SHP77 treated with DMSO at 0.1 percent for 48 hours (cell line): ENCODE results near the gene FAM120AOS.
A peak's percentile ranks its signal among the peaks of the same experiment; 100 is the strongest.
"Not testable (repeated sequence)": the region's sequence is repeated elsewhere in the genome, so short reads cannot be mapped to it uniquely, and the experiment has no call there.

ENCODE experiments used
- DNase-seq: peaks from one replicate; lab custom pipeline; 2025; lab: John Stamatoyannopoulos, UW

The FAM120AOS gene

DNA sequence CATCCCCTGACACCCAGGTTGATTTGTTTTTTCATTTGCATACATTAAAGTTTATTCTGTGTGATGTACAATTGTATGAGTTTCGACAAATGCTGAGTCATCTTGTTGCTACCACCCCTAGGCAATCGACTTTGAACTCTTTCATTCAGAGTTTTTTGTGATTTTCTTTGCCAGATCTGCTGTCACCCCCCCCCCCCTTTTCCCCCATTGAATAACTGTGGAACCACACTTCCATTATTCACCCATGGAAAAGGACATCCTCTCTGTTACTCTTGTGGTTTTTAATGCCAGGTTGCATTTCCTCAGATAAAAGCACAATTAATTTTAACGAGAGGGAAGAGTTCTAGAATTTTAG, 13.7 kb upstream of the FAM120AOS start:
- DNase-seq, result no peak

DNA sequence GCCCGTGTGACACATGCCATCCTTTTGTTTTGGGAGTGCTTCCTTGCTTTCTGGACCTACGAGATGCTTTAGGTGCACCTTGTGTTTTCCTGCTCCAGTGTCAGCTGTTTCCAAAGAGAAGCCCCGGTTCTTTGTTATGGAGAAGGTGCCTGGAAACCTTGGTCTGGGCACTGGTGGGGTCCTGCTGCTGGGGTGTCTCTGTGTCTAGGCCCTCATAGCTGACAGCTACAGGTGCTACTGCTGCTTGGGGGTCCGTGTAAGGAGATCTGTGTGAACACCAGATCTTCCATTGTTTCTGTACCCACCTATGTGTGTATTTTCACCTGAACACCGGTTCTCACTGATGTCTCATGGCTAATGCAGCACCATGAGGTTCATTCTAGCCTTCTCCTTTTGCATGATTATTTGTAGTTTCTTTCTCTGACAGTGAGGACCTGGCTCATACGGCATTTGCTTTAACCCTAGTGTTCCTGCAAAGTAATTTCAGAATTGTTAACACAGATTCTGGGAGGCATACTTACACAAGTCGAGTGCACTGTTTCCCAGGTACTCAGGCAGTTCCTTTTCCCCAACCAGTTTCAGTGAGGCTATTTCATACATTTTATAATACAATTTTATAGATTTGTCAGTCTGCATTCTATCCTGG, 13.2 kb upstream of the FAM120AOS start:
- DNase-seq, result no peak

DNA sequence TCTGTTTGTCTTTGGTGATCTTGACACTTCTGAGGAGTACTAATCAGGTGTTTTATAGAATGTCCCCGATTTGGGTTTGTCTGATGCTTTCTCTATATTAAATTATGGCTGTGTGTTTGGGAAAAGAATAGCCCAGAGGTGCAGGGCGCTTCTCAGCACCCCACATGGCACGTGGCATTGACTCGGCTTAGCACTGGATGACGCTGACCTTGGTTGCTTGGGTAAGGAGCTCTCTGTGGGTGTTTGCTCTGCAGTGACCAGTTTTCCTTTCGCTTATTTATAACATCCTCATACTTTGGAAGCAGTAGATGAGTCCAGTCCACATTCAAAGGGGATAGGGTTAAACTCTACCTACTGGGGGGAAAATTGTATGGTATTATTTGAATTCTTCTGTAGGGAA, 12.5 kb upstream of the FAM120AOS start:
- DNase-seq, result no peak

DNA sequence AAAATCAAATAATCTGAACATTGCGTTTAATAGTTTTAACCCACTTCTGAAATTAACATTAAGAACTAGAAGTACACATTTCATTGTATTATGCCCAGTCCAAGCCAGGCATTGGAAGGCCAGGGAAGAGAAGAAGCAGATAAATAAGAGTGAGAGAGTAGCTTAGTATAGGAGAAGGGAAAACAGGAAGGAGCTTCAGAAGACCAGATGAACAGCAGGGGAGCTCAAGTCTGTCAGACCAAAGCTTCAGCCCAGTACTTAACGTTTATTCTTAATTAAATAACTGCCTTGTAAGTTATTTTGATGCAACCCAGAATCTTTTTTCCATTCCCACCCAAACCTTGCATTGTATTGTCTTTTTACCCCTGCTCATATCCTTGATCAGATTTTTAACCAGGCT, 11.5 kb upstream of the FAM120AOS start:
- no peak for DNase-seq

DNA sequence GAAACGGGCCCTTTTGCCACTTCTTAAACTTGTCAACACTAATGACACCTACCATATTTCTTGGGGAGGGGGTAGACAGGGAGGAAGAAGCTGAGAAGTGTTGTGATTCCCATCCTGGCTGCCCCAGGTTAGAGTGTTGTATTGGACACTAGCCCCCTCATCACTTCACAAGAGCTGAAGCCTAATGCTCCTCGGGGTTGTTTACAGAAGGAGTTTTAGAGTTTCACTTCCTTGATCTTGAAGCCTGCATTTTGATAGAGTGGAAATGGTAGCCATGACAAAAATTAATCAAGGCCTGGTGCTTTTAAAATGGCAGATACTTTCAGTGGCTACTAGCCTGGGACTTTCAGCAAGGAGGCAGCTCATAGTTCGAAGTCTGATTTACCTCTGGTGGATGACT, 11.0 kb upstream of the FAM120AOS start:
- DNase-seq, result no peak

DNA sequence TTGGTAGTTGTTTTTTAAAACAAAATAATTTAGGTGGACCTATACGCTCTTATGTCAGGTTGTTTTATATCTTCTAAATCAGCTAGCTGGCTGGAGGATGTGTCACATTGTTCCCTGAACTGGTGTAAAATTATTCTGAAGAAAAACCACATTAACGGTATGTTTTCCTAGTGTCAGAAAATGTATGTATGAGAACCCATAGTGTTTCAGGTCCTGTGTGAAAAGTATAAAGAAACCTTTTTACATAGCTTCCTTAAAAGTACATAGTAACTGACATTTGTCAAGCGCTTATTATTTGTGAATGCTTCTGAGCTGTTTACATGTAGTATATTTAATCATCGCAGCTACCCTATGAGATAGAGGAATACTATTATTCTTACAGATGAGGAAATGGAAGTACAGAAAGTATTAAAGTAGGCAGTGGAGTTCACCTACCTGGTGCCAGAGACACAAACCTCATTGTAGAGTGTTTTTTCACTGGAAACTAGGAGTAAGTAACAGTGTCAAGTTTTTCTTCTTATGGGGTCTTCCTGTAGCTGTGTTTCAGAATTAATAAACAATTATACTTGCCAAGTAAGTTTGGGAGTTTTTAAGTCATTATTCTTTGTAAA, 10.4 kb upstream of the FAM120AOS start:
- DNase-seq, result no peak

DNA sequence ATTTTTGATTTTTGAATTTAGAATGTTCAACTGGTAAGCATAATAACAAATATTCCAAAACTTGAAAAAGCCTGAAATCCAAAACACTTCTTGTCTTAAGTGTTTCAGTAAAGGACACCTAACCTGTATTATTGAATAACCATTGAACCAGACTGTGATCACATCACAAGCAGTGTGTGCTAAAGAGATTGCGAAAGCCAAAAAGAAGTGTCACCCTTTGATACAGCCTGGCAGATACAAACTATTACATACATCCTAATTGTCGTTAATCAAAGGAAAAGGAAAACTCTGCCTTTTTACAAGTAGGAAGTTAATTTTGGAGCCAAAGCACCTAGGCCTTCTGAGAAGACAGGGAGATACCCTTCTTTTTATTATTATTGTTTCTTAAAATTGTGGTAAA, 8.4 kb upstream of the FAM120AOS start:
- DNase-seq, result no peak

DNA sequence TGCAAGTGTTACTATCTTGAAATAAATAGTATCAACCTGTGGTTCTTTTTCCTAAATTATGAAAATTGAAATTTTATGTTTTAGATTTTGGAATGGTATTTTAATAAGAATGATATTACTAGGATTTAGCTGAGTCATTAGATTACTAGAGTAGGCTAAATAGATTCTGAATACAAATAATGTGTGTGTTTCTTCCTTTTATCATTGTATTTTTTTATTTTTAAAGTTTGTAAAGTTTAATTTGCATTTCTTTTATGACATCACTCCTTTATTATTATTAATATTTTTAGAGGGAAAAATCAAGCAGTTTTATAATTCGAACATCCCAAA, 8.0 kb upstream of the FAM120AOS start:
- DNase-seq, result no peak

DNA sequence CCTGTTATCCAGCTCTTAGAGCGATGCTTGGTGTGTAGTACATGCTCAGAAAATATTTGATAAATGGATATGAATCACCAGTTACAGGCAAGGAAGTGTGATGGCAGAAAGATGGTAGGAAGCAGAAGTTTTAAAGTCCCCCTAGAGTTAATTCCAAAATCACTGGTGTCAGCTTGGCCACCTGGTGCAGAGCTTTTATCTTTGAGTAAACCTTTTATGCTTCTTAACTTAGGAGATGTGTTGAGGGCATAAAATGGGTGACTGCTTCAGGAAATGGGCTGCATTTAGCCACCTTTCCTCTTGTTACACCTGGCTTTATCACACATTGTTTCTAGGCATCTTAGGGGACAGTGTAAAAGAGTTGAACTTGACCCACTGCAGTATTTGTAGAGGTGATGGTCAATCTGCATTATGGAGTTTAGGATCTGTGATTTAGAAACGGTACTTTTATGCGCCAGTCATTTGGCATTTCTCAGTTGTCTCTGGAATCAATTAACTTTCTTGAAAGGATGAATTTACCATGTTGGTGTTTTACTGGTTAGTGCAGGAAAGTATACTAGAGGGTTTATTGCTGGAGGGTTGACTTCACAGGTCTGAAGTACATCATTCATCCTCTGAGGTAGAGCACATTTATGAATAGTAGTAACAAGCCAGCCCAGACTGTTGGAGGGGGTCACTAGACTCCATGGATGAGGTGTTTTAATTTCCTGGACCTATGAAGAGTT, 7.5 kb upstream of the FAM120AOS start:
- DNase-seq, result no peak

DNA sequence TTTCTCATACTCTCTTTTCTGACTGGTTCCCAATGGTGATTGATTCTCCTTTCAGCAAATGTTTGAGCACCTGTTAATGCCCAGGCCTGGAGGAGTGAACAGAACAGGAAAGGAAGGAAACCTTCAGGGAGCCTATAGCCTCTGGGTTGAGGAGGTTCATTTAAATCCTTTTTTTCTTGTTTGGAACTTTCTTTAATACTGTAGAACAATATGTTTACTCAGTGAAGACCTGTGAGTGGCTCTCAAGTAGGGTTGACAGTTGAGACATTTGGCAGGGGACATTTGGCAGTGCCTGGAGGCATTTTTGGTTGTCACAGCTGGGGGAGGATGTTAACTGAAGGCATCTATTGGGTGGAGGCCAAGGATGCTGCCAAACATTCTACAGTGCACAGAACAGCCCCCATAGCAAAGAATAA, 6.1 kb upstream of the FAM120AOS start:
- DNase-seq, result no peak

DNA sequence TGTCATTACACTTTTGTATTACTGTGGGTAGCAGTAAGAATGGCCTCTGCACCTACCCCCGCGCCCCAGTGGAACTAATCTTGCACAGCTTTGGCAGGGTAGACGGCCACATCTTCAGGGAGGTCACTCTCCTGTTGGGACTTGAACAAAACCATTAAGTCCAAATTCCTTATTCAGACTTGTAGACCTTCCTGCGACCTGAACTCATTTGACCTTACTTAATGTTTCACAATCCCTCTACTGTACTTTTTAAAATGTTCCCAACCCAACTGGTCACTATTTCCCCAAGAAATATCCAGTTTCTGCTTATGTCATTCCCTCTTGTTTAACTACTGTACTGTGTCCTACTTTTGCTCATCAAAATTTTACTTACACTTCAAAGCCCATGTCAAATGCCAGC, 5.3 kb upstream of the FAM120AOS start:
- DNase-seq, result no peak

DNA sequence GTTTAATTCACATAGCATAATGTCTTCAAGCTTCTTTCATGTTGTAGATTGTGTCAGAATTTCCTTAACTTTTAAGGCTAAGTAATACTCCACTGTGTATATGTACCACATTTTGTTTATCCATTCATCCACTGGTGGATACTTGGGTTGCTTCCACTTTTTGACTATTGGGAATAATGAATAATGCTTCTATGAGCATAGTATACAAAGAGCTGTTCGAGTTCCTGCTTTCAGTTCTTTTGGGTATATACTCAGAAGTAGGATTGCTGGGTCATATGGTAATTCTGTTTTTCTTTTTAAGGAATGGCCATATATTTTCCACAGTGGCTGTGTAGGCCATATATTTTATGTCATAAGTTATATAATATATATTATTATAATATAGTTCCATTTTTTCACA, 3.6 kb upstream of the FAM120AOS start:
- DNase-seq, result no peak

DNA sequence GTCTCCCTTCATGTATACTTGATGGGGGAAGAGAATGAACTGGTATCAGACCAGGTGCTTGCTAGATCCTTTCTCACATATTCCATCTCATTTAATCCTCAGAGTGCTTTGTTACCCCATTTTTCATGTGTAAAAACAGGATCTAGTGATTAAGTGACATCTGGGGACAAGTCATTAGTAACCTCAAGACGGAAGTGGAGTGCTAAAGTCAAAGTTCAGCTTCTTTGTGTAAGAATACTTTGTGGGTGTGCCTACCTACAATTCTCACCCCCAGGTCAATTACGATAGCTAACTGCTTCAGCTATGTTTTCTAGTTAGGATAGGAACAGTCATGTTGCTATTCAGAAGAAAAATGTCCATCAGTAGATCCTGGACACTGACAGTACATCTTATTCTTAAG, 3.1 kb upstream of the FAM120AOS start:
- DNase-seq, result no peak

DNA sequence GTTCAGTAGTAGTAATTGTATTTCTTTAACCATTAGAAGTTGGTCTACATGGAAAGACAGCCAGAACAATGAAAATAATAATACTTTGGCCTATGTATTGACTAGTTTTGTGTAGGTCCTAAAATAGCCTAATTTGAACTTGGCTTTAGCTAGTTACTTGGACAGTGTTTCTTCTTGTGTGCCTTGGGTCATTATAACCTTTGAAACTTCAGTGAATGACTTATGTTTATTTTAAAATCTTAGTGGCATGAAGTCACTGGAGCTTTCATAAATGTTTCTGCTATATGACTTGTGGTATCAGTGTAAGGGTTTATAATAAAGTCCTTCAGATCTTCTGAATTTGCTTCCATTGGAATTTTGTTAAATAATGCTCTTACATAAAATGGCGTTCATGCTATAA, 2.6 kb upstream of the FAM120AOS start:
- no peak for DNase-seq

DNA sequence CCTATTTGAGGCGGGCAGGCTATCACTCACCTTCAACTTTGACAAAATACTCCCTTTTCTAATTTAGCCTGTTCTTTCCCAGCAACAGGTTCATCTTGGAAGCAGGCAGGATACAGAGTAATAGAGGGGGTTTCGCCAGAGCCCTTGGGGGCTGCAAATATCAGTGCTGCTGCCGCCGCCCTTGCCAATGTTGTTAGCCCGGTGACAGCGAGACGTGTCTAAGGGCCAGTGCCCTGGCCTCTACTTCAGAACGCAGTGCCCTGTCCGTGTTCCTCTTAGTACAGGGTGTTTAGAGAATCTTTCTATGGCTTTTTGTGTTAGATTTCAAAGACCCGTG, 703 bp downstream of the FAM120AOS start:
- no peak for DNase-seq

DNA sequence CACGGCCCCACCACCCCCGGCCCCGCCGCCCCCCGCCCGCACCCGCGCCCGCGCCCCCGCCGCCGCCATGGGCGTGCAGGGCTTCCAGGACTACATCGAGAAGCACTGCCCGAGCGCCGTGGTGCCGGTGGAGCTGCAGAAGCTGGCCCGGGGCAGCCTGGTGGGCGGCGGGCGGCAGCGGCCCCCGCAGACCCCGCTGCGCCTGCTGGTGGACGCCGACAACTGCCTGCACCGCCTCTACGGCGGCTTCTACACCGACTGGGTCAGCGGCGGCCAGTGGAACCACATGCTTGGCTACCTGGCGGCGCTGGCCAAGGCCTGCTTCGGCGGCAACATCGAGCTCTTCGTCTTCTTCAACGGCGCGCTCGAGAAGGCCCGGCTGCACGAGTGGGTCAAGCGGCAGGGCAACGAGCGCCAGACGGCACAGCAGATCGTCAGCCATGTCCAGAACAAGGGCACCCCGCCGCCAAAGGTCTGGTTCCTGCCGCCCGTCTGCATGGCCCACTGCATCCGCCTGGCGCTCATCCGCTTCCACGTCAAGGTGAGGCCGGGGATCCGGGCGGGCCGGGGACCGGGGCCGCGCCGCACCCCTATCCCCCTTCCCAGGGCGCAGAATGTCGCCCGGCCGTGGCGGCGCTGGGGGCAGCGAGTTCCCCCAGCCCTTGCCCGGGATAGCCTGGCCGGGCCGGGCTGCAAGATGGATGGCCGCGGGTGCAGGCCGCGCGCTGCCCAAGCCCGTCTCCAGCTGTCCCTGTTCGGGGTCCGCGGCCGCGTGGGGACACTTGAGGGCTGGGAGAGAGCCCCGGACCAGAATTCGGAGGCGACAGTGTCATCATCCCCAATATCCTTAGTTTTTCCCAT, 1.3 kb downstream of the FAM120AOS start:
- DNase-seq, result no peak

DNA sequence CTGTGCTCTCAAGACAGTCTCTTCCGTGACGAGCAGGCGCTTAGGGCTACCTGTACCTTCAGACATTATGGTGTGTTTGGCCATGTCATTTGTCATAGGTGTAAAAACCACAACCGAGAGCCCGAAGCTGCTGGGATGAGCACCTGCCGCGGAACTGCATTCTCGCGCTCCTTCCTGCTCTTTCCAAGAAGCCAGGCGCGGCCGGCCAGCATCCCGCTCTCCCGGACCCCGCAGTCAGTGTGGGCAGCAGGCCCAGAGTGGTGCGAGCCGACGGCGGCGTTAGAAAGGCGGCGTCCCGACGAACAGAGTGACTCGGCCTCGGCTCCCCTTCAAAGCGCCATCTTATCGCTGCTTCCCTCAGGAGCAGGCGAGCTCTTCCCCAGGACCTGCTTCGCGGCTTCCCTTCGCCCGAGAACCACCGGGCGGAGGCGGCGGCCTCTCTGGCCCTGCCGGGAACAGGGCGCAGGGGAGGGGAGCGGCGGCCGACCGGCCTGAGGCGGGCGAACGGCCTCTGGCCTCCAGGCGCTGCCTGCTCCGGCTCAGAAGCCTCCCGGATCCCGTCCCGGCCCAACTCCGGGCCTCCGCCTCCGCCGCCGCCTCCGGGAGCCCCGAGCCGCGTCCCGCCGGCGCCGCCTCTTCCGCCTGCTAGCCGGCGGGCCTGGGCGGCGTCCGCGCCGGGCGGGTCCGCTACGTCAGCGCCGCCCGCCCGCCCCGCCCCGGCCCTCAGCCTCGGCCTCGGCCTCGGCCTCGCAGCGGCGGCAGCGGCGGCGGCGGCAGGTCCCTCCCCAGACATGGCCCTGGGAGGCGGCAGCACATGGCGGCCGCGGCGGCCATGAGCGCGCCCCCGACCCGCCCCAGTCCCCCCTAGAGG, 2.2 kb downstream of the FAM120AOS start, which contains the start of gene FAM120A:
Gene FAM120A, plus strand, starts transcription at position 741 of the 871 bp plus-strand sequence. CDS start 231 bp downstream, outside the sequence.
- peak; percentile 56 for DNase-seq

DNA sequence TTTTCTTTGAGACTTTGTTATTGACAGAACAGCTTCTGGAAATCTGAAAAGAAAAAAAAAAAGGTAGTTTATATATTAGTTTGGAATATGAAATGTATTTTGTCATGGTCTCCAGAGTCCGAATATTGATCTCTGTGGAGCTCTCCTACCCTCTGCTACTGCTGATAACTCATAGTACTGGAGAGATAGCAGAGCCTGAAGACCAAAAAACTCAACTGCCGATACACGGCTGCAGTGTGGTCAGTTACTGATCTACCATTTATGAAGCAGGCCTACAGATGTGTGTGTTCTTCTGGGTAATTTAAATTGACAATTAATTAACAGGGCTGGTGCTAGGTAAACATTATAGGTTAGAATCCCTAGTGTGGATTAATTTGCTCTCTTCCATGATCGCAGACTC, 5.7 kb downstream of the FAM120AOS start:
- DNase-seq, result no peak

DNA sequence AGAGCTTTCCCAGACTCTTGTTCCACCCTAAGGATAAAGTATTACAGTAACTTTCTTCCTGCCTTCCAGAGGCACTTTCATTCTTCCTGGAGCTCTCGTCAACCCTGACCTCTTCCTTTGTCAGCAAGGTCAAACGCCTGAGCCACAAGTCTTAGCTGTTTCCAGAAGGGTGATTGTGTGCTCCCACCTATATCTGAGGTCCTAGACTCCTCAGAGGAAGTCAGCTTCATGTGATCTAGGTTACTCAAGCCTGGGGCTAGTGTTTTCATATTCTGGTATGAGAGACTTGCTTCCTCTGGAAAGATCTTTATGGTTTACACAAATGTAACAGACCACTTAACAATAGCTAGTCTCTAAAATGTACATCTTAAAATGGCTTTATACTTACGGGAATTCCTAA, 7.3 kb downstream of the FAM120AOS start:
- DNase-seq, result no peak

DNA sequence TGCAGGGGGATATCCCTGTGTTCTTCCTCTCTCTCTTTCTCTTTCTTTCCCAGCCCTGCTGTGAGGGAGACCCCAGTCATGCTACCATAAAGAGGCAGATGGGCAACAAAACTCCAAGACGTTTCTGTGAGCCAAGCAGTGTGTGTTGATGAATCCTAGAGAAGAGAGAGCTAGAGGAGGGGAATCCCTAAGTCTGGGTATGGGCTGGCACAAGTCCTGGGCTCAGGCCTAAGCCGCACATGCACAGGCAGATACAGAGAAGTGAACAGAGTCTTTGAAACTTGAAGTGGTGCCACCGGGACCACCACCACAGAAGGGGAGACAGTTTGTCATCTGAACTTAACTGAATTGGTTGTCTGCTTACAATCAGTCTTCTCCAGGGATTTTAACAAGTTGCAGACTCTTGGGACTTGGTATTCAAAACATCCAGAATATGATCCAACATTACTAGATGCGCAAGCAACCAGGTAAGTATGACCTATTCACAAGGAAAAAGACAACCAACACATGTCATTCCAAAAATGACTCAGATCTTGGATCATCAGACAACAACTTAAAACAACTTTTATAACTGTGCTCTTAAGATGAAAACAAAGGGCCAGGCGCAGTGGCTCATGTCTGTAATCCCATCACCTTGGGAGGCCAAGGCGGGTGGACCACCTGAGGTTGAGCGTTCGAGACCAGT, 12.3 kb downstream of the FAM120AOS start:
- DNase-seq, result no peak

DNA sequence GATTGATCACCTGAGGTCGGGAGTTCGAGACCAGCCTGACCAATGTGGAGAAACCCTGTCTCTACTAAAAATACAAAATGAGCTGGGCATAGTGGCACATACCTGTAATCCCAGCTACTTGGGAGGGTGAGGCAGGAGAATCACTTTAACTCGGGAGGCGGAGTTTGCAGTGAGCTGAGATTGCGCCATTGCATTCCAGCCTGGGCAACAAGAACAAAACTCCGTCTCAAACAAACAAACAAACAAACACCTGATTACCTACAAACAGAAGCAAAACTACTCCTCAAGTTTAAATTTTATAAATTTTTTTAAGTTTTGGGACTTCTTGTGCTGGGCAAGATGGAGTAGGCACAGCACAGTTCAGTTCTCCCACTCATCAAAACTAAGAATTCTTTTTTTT, 14.1 kb downstream of the FAM120AOS start:
- DNase-seq, result not testable (repeated sequence)
